GM18861 (cell line): Measurements from ENCODE around the gene ROBO4.

Experiments
- ATAC-seq: cut with Tn5 transposase; IDR thresholded peaks from one replicate; pipeline ENCODE4 v1.9.1; 2021; ENCODE audit not compliant: unreplicated experiment

Gene ROBO4

DNA sequence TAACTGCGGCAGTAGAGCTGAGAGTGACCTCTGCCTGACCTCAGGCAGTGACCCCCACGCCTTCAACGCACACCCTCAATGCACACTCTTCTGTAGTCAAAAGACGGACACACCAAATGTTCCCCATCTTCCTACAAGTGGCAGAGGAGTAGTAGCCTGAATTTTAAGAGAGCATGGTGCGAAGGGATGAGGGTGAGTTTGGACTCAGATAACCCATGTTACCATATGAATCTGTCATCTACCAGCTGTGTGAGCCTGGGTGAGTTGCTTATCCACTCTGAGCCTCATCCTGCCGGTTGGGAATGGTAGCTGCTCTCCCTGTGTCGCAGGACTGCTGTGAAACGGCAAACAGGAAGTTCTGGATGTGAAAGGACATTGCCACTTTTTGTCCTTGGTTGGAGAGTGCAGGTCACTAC lies 53.0 kb downstream of the ROBO4 start:
- no peak for ATAC-seq

DNA sequence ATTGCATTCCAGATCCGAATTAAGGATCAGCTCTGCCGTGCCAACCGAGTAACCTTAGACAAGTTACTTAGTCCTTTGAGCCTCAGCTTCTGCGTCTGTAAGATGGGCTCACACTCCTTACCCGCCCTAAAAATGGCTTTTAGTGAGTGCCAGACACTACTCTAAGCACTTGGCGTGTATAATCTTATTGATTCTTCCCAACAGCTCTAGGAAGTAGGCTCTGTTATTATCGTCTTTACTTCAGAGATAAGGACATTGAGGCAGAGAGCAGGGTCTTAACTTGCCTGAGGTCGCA lies 54.1 kb downstream of the ROBO4 start:
- no peak for ATAC-seq

DNA sequence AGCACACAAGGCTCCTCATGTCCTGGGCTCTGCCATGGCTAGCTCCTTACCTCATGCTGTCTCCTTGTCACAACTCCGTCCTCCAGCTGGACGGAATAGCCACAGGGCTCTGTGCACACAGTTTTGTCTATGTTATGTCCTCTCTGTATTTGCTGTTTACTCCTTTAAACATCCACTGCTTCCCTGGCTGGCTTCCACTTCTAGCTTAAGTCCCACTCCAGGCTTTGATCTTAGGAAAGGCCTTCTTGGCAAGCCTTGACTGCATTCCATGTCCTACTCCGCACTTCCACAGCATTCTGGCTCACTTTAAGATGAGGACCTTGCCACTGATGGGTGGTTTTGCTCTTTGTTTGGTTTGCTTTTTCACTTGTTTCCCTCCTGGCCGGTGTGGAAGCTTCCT lies 55.4 kb downstream of the ROBO4 start:
- no peak for ATAC-seq

DNA sequence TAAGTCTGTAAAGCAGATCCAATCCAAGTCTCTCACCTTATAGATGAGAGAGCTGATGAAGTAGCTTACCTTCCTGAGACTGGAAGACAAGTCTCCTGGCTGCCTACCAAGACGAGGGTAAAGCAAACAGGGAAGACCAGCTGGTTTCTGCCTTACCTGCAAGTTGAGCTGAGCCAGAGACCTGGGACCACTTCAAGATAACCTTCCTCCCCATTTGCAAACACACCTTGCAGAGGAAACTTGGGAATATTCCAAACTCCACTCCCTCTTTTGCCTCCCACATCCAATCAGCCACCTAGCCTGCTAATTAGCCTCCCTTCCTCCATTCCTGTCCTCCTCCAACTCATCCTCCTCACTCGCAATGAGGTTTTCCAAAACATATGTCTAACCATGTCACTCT lies 55.8 kb downstream of the ROBO4 start:
- ATAC-seq: no peak

DNA sequence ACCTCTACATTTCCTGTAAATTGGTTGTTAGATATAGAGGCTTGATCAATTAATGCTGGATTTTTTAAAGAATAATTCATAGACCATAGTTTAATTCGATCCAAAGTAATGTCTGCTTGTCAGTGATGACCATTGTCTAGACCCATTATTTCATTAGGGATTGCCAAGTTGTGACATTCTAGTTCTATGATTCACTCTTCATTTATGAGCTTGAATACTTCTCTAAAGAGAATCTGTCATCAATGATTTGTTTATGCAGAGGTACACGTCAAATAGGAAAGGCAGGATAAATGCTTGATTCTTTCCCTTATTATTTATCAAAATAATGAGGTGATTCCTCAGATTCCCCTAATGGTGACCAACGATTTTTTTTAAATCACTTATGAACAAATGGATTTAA lies 56.5 kb downstream of the ROBO4 start:
- no peak for ATAC-seq

DNA sequence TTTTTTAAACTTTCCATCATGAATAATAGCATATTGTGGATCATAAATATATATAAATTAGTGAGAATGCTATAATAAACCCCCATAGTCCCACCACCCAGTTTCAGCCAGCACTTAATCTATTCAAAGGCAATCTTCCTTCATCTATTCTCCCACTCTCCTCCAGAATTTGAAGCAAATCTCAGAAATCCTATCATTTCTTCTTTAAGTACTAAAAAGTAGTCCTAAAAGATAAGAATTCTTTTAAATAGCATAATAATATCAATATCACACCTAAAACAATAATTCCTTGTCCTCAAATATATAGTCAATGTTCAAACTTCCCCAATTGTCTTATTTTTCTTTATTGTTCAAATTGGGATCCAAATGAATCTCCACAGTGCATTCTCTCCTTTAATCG lies 57.0 kb downstream of the ROBO4 start:
- ATAC-seq: no peak

DNA sequence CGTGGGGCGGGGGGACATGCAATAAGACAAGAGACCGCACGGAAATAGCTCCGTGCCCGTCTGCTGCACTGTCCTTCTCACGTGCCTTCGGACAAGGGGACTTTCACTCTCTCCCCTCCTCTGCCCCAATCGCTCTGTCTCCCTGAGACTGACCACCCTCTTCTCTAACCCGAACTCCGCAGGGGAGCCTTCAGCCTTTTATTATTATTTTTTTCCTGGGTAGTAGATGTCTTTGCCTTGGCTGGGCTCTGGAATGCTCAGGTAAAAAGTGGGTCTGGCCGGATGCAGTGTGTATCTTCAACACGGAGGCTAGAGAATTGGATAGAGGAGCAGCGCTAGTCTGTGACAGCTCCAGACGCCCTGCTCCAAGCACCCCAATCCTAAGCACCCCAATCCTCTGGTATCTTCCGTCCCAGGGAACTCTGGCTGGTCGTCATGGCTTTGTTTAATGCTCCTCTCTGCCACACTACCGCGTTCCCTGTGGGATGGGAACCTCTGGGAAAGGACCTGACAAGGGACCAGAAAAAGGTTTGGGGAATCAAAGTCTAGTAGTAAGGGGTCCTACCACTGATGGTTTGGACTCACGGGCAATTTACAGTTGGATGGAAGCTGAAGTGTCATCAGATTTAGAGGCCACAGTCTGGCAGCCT lies 57.6 kb downstream of the ROBO4 start:
- no peak for ATAC-seq

DNA sequence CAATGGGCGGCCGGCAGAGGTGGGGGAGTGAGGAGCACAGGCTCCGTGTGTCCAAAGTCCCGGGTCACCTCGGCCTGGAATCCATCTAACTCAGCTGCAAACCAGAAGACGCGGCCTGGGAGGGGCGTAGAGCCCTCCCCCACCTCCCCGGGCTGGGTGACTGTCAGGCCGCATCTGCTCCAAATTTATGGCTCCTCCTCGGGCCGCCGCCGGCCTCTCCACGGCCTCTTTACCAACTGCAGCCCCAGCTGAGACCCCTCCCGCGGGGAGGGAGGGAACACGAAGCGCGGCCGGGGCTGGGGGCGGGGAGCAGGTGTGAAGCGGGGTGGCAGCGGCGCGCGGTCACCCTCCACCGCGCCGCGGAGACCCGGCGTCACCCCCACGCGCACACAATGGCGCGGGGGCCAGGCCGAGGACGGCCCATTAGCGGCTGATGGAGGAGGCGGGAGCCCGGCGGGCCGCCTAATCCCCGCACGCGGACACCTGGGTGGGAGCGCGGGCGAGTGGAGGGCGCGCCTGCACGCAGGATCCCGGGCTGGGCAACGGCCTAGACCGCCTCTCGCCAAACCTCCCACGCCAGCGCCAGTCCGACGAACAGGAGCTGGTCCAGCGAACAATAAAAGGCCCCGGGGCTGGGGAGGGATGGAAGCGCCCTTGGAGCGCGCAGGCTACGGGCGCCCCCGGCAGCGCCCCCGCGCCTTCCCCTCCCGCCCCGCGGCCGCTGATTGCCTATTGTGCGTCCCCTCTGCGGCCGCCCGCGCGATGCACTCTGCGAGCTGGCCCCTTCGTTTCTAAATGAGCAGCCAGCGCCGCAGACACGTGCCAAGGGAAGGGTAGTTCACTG lies 58.3 kb downstream of the ROBO4 start:
- ATAC-seq: no peak

DNA sequence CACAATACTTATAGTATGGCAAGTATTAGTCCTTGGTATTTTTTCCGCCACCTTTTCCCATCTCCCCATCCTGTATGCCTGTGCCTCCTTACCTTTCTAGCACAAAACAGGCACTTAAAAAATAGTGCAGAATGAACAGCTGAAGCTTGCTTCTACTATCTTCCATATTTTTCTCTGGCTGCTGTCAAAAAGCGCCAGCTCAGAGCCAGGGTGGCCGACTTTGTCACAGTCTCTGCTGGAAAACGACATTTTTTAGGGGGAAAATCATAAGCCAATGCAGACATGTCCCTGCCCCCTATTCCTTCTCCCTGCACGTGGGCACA lies 58.9 kb downstream of the ROBO4 start:
- no peak for ATAC-seq

DNA sequence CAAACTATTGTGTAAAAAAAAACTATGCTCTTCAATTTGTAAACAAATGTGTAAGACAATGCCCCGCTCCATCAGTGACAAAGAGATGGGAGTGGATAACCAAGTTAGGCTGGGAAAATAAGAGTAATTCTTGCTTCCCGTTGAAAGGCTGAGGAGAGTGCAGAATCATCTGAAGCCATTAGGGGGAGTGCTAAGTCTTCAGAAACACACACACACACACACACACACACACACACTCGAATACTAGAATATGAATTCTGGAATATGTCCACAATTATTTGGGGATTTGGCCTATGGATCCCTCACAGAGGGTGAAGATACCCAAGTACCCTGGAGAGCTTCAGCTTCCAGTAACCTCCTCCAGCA lies 60.2 kb downstream of the ROBO4 start:
- peak; percentile 15 for ATAC-seq

DNA sequence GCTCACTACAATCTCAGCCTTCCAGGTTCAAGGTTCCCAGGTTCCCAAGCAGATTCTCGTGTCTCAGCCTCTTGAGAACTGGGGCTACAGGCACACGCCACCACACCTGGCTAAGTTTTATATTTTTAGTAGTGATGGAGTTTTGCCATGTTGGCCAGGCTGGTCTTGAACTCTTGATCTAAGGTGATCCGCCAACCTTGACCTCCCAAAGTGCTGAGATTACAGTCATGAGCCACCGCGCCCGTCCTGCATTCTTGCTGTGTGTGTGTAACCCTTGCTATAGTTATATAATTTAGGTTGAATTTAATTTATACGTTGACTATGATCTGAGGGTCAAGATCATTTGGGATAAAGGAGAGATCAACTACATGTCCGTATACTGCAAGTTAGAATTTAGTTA lies 61.7 kb downstream of the ROBO4 start:
- no peak for ATAC-seq

DNA sequence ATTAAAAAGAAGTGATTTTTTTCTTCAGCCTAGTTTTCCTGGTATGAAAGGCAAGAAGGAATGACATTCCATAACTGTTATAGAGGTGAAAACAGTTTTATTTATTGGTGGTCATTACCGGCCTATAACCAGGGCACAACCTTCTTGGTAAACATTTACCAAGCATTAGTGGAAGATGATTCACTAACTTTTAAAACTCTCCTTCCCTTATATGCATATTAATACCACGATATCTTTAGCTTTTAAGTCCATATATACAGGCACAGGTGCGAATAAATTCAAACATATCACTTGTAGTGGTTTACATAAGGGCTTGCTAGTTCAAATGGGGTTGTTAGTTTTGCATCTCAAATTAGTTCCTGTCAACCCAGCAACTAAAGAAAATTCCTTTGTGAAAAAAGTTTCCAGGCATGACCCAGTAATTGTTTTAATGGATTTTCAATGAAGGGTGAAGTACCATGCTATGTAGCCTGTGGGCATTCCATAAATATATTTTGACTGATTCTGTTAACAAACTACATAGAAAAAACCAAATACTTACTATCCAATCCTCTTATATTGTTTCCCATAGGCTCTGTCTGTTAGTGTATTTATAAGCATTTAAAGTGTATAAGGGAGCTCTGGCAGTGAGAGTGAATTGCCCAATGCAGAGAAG lies 63.0 kb downstream of the ROBO4 start:
- ATAC-seq: no peak
